Measurements from ENCODE around the gene SERPINA4.
"Not testable (repeated sequence)": the region's sequence is repeated elsewhere in the genome, so short reads cannot be mapped to it uniquely, and the experiment has no call there.

SERPINA4 gene

GRCh38 chr14:94573475-94574277 lies 12.4 kb downstream of the SERPINA4 start:
- ATAC-seq = no peak
- TF ChIP-seq PPARA (CRISPR knock-in tag; IDR thresholded peaks at IDR 0.05; ENCODE audit: borderline replicate concordance) (no peak), ZFP30 (CRISPR knock-in tag; IDR thresholded peaks at IDR 0.05) (no peak), CSDC2 (CRISPR knock-in tag; IDR thresholded peaks at IDR 0.05) (no peak), OSR1 (CRISPR knock-in tag; IDR thresholded peaks at IDR 0.05) (no peak)

- no peak for ATAC-seq
- TF ChIP-seq ZFP3 (CRISPR knock-in tag; IDR thresholded peaks at IDR 0.05) (no peak), CREB5 (CRISPR knock-in tag; IDR thresholded peaks at IDR 0.05; ENCODE audit: low read depth) (no peak), TOX (CRISPR knock-in tag; IDR thresholded peaks at IDR 0.05; ENCODE audit: borderline replicate concordance) (no peak), ESRRG (CRISPR knock-in tag; IDR thresholded peaks at IDR 0.05) (no peak), CSRNP3 (CRISPR knock-in tag; IDR thresholded peaks at IDR 0.05) (no peak), RARB (CRISPR knock-in tag; IDR thresholded peaks at IDR 0.05) (no peak), ZNF565 (CRISPR knock-in tag; conservative IDR thresholded peaks at IDR 0.05; ENCODE audit: low read depth) (no peak), POU6F1 (CRISPR knock-in tag; IDR thresholded peaks at IDR 0.05; ENCODE audit: borderline replicate concordance, low read depth) (no peak), PPARA (CRISPR knock-in tag; IDR thresholded peaks at IDR 0.05; ENCODE audit: borderline replicate concordance) (no peak), TCF4 (CRISPR knock-in tag; IDR thresholded peaks at IDR 0.05; ENCODE audit: borderline replicate concordance) (no peak), BACH2 (CRISPR knock-in tag; IDR thresholded peaks at IDR 0.05; ENCODE audit: borderline replicate concordance) (no peak), ARNTL (CRISPR knock-in tag; IDR thresholded peaks at IDR 0.05; ENCODE audit: borderline replicate concordance, low read depth) (no peak), OSR1 (CRISPR knock-in tag; IDR thresholded peaks at IDR 0.05) (no peak)
Measured at GRCh38 chr14:94574336-94574735, 13.1 kb downstream of the SERPINA4 start.

GRCh38 chr14:94575730-94576585 lies 14.7 kb downstream of the SERPINA4 start:
- no peak for ATAC-seq
- TF ChIP-seq GLIS3 (CRISPR knock-in tag; IDR thresholded peaks at IDR 0.05) (no peak), ESRRG (CRISPR knock-in tag; IDR thresholded peaks at IDR 0.05) (no peak), OSR1 (CRISPR knock-in tag; IDR thresholded peaks at IDR 0.05) (no peak)

- not testable (repeated sequence) for ATAC-seq
Measured at GRCh38 chr14:94577472-94577871, 16.2 kb downstream of the SERPINA4 start.

GRCh38 chr14:94578712-94579111 lies 17.5 kb downstream of the SERPINA4 start:
- ATAC-seq = no peak
- TF ChIP-seq CSDC2 (CRISPR knock-in tag; IDR thresholded peaks at IDR 0.05) = no peak
- no peak for TF ChIP-seq ESRRG (CRISPR knock-in tag; IDR thresholded peaks at IDR 0.05)
- no peak for TF ChIP-seq ZFP30 (CRISPR knock-in tag; IDR thresholded peaks at IDR 0.05)
- no peak for TF ChIP-seq POU6F1 (CRISPR knock-in tag; IDR thresholded peaks at IDR 0.05; ENCODE audit: borderline replicate concordance, low read depth)
- TF ChIP-seq PPARA (CRISPR knock-in tag; IDR thresholded peaks at IDR 0.05; ENCODE audit: borderline replicate concordance) = no peak
- TF ChIP-seq ZNF565 (CRISPR knock-in tag; conservative IDR thresholded peaks at IDR 0.05; ENCODE audit: low read depth) = no peak
- no peak for TF ChIP-seq BACH2 (CRISPR knock-in tag; IDR thresholded peaks at IDR 0.05; ENCODE audit: borderline replicate concordance)
- TF ChIP-seq TSHZ2 (CRISPR knock-in tag; IDR thresholded peaks at IDR 0.05) = no peak
- TF ChIP-seq OSR1 (CRISPR knock-in tag; IDR thresholded peaks at IDR 0.05) = no peak
- TF ChIP-seq TOX (CRISPR knock-in tag; IDR thresholded peaks at IDR 0.05; ENCODE audit: borderline replicate concordance) = no peak
- no peak for TF ChIP-seq ZC3H10 (CRISPR knock-in tag; IDR thresholded peaks at IDR 0.05)
- no peak for TF ChIP-seq CSRNP3 (CRISPR knock-in tag; IDR thresholded peaks at IDR 0.05)
- TF ChIP-seq CREB5 (CRISPR knock-in tag; IDR thresholded peaks at IDR 0.05; ENCODE audit: low read depth) = no peak
